GM23338 (cell line): ENCODE results near the gene HLA-DPA1. TPM values are rescaled to one million over a fixed set of nuclear protein-coding genes. Genes with fewer than 3 reads are reported as not detected.

ENCODE experiments used
- ATAC-seq: fragments of 200-7000 bp; cut with Tn5 transposase; 3 replicates; pipeline ENCODE4 v1.9.1; 2020
- DNase-seq: peaks from one replicate; pipeline ENCODE4 v3.0.0-alpha.2; 2015; ENCODE audit warnings: low spot score
- H2AFZ ChIP-seq: fragments of 200-600 bp; sonication (generic); 2 replicates; pipeline ENCODE4 v1.8.0; 2016; ENCODE audit warnings: antibody characterized with exemption, mild to moderate bottlenecking, moderate library complexity
- H3F3A ChIP-seq: fragments of 200-600 bp; sonication (generic); replicated peaks from 2 replicates; pipeline ENCODE4 v1.8.0; 2017; ENCODE audit warnings: antibody characterized with exemption, mixed run types, low read depth
- H3K27ac ChIP-seq: fragments of 200-600 bp; sonication (generic); 2 replicates; pipeline ENCODE4 v1.6.1; 2016; ENCODE audit warnings: low read depth
- H3K27me3 ChIP-seq: fragments of 200-600 bp; sonication (generic); 2 replicates; pipeline ENCODE4 v1.8.0; 2016; ENCODE audit warnings: mild to moderate bottlenecking, mixed run types, moderate library complexity; ENCODE audit not compliant: insufficient read depth
- H3K36me3 ChIP-seq: fragments of 200-600 bp; sonication (generic); 2 replicates; pipeline ENCODE4 v1.8.0; 2016; ENCODE audit warnings: mild to moderate bottlenecking; ENCODE audit not compliant: insufficient read depth
- H3K4me1 ChIP-seq: fragments of 200-600 bp; sonication (generic); 2 replicates; pipeline ENCODE4 v1.8.0; 2016; ENCODE audit warnings: mild to moderate bottlenecking, moderate library complexity; ENCODE audit not compliant: insufficient read depth
- H3K4me2 ChIP-seq: fragments of 200-600 bp; sonication (generic); 2 replicates; pipeline ENCODE4 v1.7.1; 2017; ENCODE audit warnings: mixed run types
- H3K4me3 ChIP-seq: fragments of 200-600 bp; sonication (generic); 2 replicates; pipeline ENCODE4 v1.6.1; 2016; ENCODE audit warnings: mixed run types
- H3K79me2 ChIP-seq: fragments of 200-600 bp; sonication (generic); replicated peaks from 2 replicates; pipeline ENCODE4 v1.8.0; 2017; ENCODE audit warnings: mild to moderate bottlenecking; ENCODE audit not compliant: insufficient read depth
- H3K9me2 ChIP-seq: fragments of 200-600 bp; sonication (generic); 2 replicates; pipeline ENCODE4 v1.8.0; 2017; ENCODE audit not compliant: insufficient read depth
- H4K20me1 ChIP-seq: fragments of 200-600 bp; sonication (generic); replicated peaks from 2 replicates; pipeline ENCODE4 v1.8.0; 2017; ENCODE audit warnings: mild to moderate bottlenecking; ENCODE audit not compliant: insufficient read depth
- H3K27ac Mint-ChIP-seq: 2 replicates; pipeline ENCODE4 v1.8.0; 2020; ENCODE audit warnings: inconsistent platforms, mild to moderate bottlenecking, moderate library complexity, mixed read lengths
- H3K27me3 Mint-ChIP-seq: 3 replicates; pipeline ENCODE4 v1.8.0; 2022; ENCODE audit warnings: low read depth, mild to moderate bottlenecking, moderate library complexity, mixed read lengths, inconsistent platforms; ENCODE audit not compliant: insufficient read depth, poor library complexity
- H3K36me3 Mint-ChIP-seq: 3 replicates; pipeline ENCODE4 v1.8.0; 2021; ENCODE audit warnings: low read depth, mild to moderate bottlenecking, inconsistent platforms, moderate library complexity, mixed read lengths
- H3K4me1 Mint-ChIP-seq: 3 replicates; pipeline ENCODE4 v1.8.0; 2020; ENCODE audit warnings: mild to moderate bottlenecking, inconsistent platforms, mixed read lengths
- H3K4me3 Mint-ChIP-seq: 3 replicates; pipeline ENCODE4 v1.8.0; 2021; ENCODE audit warnings: moderate library complexity, mild to moderate bottlenecking, inconsistent platforms, mixed read lengths
- H3K9me3 Mint-ChIP-seq: 3 replicates; pipeline ENCODE4 v1.8.0; 2020; ENCODE audit warnings: moderate library complexity, mild to moderate bottlenecking, inconsistent platforms, mixed read lengths
- EZH2phosphoT487 ChIP-seq: fragments of 200-600 bp; sonication (generic); IDR thresholded peaks from one replicate; pipeline ENCODE4 v1.8.1; 2018; ENCODE audit warnings: antibody characterized with exemption; ENCODE audit not compliant: unreplicated experiment
- REST ChIP-seq: IDR thresholded peaks from one replicate; pipeline ENCODE4 v1.6.1; 2018; ENCODE audit warnings: antibody characterized with exemption; ENCODE audit not compliant: unreplicated experiment
- ZNF114 ChIP-seq: fragments of 250-450 bp; sonication (Bioruptor Pico); IDR thresholded peaks from 2 replicates; pipeline ENCODE4 v1.5.0; 2020; ENCODE audit warnings: mild to moderate bottlenecking, moderate library complexity
- ZNF331 ChIP-seq: fragments of 250-450 bp; sonication (Bioruptor Pico); IDR thresholded peaks from 2 replicates; pipeline ENCODE4 v1.5.0; 2020; ENCODE audit warnings: low read depth, mild to moderate bottlenecking, moderate library complexity
- ZNF462 ChIP-seq: fragments of 250-450 bp; sonication (Bioruptor Pico); IDR thresholded peaks from 2 replicates; pipeline ENCODE4 v1.5.0; 2020; ENCODE audit warnings: mild to moderate bottlenecking, moderate library complexity
- polyA plus RNA-seq: library from polyadenylated mRNA; unstranded; fragments of >200 nt; fragmentation: Nextera tagmentation; extraction: Ambion mirVana; gene quantifications from 2 replicates; pipeline ENCODE4 v1.2.1, GENCODE V29; 2016
- total RNA-seq: library from RNA; depleted of rRNA; stranded (reverse); fragments of >200 nt; shearing (Covaris generic); gene quantifications from 2 replicates; pipeline ENCODE4 v1.2.3, GENCODE V29; 2014

HLA-DPA1 gene
- total and polyA plus RNA-seq, 2 experiments from 2014 or later: 4.1 to 6.9 TPM

- TF ChIP-seq ZNF462 (CRISPR knock-in tag) (no peak), REST (no peak)
These were observed 49.7 kb upstream of the HLA-DPA1 start (continued) for GRCh38 chr6:33123181-33123580.

- no peaks in the 10 kb centered on the region for H3K27me3 ChIP-seq
- H3K36me3 Mint-ChIP-seq: peaks cover 60% of the 10 kb centered on the region
- H3K4me2 ChIP-seq: peak overlapping the region; percentile 82
- H3K4me1 ChIP-seq: peaks cover 40% of the 10 kb centered on the region
- TF ChIP-seq ZNF114 (CRISPR knock-in tag) (no peak), ZNF331 (CRISPR knock-in tag) (no peak), ZNF462 (CRISPR knock-in tag) (no peak), EZH2phosphoT487 (no peak)
- 0 out of 2 replicates have a peak overlapping the region, but pooled peaks have one; percentile 20 for H3K27ac ChIP-seq
- H3K4me1 Mint-ChIP-seq: peaks cover 44% of the 10 kb centered on the region
- H3K27me3 Mint-ChIP-seq: peaks cover 23% of the 10 kb centered on the region
- H4K20me1 ChIP-seq: no peaks in the 10 kb centered on the region
- H3K4me3 Mint-ChIP-seq: peak overlapping the region; percentile 99
- 0 out of 2 replicates have a peak, but pooled peaks cover 4% of the 10 kb centered on the region for H3F3A ChIP-seq
- peaks cover 35% of the 10 kb centered on the region for H3K9me3 Mint-ChIP-seq
- no peak for DNase-seq
- peaks cover 59% of the 10 kb centered on the region for H3K79me2 ChIP-seq
- ATAC-seq: no peak
- peak overlapping the region; percentile 90 for H3K4me3 ChIP-seq
- no peak overlapping the region for H2AFZ ChIP-seq
- peak overlapping the region; percentile 90; the same call in 1 of the 2 replicates for H3K27ac Mint-ChIP-seq
- peaks cover 11% of the 10 kb centered on the region; the same call in 1 of the 2 replicates for H3K36me3 ChIP-seq
- no peaks in the 10 kb centered on the region for H3K9me2 ChIP-seq
These were observed 46.6 kb upstream of the HLA-DPA1 start for GRCh38 chr6:33120001-33120400.
